ENCODE data around the gene DPF1.
"Not testable (repeated sequence)": the region's sequence is repeated elsewhere in the genome, so short reads cannot be mapped to it uniquely, and the experiment has no call there.

The DPF1 gene

DNA sequence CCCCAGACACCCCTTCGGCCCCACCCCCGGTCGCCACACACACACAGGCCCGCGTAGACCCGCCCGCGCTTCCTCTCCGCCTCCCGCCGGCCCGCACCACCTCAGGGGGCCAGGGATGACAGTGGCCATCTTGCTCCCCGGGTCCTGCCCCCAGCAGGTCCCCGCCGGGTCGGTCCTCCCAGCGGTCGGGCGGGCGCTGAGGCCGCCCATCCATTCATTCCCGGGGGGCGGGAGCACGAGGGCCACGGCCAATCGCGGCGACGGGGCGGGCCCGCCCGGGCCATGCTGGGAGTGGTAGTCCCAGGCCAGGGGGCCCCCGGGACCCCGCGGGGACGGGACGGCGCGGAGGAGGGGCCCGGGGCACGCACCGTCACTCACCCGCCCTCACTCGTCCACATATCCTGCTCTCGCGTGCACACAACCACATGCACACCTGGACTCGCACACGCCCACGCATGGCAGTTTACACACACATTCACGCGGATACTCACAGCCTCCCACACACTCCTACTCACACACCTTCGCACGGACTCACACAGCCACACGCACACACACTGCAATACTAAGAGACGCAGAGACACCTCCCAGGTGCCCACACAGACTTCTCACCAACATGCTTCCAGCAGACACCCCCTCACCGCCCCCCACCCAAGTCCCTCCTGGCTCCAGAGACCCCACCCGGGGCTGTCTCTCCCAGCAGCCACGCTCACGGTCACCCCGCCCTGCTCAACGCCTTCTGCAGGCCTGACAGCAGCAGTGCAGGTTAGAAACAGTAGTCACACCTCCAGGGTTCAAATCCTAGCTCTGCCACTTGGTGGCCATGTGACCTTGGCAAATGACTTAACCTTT, at the start of gene DPF1:
Gene DPF1, minus strand, starts transcription at position 209 of the 849 bp plus-strand sequence. Its CDS starts 80 bp downstream, at position 129.
- TF ChIP-seq GATA1 (IDR thresholded peaks at IDR 0.05; ENCODE audit: low read depth, low read length) (no peak), POLR2A (IDR thresholded peaks at IDR 0.05; ENCODE audit: low read length) (no peak)
- DNase-seq, result peak; percentile 57 to 69

DNA sequence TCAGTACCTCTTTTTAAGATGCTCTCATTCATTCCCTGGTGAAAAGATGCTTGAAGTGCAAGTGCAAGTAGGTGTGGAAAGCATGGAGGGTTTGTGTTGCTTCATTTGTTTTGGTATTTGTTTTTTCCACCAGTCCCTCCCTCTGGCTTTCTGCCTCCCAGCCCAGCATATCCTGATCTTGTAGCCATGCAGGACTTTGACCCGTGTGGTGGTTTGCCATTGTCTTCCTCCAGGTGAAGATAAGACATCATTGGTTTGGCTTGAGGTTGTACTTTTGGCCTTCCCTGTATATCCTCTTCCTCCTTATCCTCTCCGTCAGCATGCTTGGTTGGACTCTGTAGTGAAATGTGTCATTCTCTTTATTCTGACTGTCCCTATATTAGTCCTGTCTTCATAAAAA, 49.5 kb upstream of the DPF1 start:
- DNase-seq, result no peak
- TF ChIP-seq GATA1 (IDR thresholded peaks at IDR 0.05; ENCODE audit: low read depth, low read length) (no peak), POLR2A (IDR thresholded peaks at IDR 0.05; ENCODE audit: low read length) (no peak)

DNA sequence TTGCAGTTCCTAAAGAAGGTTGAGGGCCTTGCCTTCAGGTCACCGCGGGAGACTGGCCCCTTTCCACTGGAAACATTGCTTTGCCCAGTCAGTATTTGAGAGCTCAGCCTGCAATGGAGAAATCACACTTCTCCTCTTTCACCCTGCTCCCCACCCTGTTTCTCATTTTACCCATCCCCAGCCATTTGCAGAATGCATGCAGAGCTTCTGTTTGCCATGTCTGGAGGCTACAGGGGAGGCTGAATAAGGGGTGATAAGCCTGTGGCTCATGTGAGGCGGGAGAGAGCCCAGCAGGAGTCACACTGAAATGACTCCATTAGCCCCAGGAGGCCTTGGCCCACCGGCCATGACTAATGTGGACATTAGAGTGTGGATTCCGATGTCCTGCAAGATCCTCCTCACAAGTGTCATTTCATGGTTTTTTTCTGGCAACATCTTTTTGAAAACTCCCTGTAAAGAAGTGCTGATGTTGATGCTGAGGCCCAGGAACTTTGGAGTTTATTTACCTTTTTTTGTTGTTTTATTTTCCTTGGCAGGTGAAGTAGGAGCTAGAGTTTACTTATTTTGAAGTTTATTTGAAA, 46.7 kb upstream of the DPF1 start:
- peak; percentile 73 to 87 for DNase-seq
- TF ChIP-seq GATA1 (IDR thresholded peaks at IDR 0.05; ENCODE audit: low read depth, low read length) (no peak), POLR2A (IDR thresholded peaks at IDR 0.05; ENCODE audit: low read length) (no peak)

DNA sequence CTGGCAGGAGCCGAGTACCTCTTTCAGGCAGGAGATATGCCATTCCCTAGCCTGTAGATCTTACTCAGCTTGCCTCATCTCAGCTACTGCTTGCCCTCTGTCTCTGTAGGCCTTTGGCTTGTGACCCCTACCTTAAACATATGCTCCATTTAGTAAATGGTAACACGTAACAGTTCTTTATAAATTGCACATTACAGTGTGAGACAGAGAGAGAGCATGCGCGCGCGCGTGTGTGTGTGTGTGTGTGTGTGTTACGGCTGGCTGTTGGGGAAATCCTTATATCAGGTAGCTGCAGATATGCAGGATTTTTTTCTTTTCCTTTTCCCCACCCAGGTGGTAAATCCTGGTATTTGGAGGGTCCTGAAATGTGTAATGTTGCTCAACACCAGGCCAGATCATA, 44.5 kb upstream of the DPF1 start:
- DNase-seq, result peak; percentile 60 to 71
- TF ChIP-seq GATA1 (IDR thresholded peaks at IDR 0.05; ENCODE audit: low read depth, low read length), result no peak
- TF ChIP-seq POLR2A (IDR thresholded peaks at IDR 0.05; ENCODE audit: low read length), result no peak

DNA sequence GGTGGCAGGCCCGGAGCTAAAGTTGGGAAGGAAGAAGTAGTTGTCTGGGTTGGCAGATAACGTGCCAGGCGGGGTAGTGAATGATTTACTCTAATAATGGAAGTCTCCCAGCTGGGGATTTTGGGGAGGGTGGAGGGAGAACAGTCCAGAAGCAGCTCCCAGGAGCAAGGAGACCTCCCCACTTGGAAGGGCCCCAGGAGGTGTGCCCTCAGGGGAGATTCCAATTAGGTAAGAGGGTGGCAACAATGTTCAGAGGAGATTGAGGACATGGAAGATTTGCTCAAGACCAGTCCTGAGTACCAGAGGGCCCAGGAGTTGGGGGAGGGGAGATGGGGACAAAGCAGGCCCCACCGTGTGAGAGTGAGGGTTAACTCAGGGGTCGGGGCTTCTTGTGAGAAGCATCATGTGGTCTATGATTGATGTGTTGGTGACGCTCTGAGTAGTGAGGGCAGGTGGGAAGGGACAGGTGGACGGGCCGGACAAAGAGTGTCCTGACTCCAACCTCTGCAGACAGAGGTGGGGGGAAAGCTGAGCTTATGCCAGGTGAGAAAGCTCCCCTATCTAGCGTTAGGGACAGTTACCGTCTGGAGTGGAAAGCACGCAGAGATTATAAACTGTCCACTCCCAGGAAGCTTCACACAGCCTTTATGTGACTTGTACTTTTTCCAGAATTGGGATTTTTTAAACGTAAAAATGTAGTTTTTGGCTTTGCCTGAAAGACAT, 43.9 kb upstream of the DPF1 start:
- TF ChIP-seq GATA1 (IDR thresholded peaks at IDR 0.05; ENCODE audit: low read depth, low read length), result no peak
- TF ChIP-seq POLR2A (IDR thresholded peaks at IDR 0.05; ENCODE audit: low read length), result no peak
- no peak for DNase-seq

DNA sequence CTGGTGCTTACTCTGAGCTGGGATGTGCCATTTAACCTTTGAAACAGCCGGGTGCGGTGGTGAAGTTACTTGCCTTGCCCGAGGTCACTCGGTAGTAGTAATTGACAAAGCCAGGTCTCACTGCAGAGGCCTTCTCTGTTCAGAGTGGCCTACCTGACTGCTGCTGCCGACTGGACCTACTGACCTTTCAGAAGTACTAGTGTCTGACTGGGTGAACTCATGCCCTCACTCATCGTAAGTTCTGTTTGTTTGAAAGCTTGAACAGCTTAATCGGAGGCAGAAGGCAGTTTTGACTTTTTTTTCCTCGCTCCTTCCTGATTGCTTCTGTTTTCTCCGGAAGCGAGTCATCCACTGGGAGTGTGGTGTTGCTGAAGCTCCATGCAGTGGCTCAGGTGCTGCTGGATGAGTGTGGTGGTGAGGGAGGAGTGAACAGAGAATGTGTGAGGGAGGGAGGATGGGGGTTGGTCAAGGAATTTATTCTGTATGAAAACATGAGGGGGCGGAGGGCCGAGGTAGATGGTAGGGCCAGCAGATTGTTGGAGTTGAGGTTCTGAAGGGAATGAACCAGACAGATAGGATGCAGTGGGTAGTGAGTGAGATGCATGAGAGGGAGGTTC, 43.1 kb upstream of the DPF1 start:
- TF ChIP-seq GATA1 (IDR thresholded peaks at IDR 0.05; ENCODE audit: low read depth, low read length) (no peak), POLR2A (IDR thresholded peaks at IDR 0.05; ENCODE audit: low read length) (no peak)
- no peak for DNase-seq

DNA sequence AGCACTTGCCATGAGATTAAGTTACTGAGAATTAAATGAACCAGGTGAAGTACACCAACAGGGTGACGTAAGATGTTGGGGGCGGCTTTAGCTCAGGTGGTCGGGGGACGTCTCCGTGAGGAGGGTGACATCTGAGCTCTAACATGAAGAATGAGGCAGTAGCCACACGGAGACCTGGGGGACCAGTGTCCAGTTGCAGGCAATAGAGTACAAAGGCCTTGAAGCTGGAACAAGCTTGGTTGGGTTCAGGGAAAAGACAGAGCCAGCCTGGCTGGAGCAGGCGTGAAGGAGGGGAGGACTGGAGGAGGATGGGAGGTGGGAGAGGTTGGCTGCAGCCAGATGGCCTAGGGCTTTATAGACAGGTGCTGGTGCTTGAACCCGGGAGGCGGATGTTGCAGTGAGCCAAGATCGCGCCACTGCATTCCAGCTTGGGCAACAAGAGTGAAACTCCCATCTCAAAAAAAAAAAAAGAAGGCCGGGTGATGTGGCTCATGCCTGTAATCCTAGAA, 42.0 kb upstream of the DPF1 start:
- no peak for DNase-seq
- TF ChIP-seq POLR2A (IDR thresholded peaks at IDR 0.05; ENCODE audit: low read length), result no peak
- no peak for TF ChIP-seq GATA1 (IDR thresholded peaks at IDR 0.05; ENCODE audit: low read depth, low read length)

DNA sequence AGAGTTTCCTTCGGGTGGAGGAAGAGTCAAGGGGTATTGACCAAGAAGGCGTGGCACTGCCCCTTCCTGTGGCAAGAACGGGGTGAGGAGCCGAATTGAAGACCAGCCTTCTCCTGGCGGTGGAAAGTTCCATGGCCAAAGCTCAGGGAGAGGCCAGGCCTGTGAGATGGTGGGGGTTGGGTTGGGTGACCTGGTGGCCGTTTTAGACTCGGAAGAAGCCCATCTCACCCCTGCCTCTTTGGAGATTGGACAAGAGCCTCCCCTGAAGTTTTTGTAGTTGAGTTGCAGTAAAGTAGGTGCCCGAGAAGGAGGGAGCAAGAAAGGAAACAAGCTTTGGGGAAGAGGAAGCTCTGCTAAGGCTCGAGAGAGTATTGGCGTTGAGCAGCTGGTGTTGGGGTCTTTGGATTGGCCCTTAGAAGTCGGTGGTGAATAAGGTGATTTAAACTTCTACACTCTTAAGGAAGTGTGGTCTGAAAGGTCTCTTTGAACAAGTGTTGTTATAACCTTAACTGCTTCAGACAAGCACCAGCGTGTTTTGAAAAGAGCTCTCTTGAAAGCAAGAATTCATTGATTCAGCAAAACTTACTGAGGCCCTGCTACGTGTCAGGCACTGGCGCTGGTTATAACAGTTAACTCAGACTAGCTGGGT, 41.3 kb upstream of the DPF1 start:
- peak; percentile 61 to 63 for DNase-seq

DNA sequence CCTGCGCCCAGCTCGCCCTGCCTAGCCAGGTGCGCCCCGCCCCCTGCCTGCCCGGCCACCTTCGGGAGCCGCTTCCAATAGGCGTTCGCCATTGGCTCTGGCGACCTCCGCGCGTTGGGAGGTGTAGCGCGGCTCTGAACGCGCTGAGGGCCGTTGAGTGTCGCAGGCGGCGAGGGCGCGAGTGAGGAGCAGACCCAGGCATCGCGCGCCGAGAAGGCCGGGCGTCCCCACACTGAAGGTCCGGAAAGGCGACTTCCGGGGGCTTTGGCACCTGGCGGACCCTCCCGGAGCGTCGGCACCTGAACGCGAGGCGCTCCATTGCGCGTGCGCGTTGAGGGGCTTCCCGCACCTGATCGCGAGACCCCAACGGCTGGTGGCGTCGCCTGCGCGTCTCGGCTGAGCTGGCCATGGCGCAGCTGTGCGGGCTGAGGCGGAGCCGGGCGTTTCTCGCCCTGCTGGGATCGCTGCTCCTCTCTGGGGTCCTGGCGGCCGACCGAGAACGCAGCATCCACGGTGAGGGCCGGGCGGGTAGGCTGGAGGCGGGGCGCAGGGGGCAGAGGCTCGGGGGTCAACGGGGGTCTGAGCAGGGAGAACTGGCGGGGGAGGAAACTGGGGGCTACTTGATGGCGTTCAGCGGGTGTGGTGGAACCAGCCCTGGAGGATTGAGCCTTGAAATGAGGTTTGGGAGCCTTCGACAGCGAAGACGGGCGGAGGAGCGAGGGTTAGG, 40.6 kb upstream of the DPF1 start, which contains the start of gene SPINT2:
Gene SPINT2, plus strand, starts transcription at position 88 of the 727 bp plus-strand sequence. Its CDS starts 320 bp downstream, at position 408.
- peak; percentile 80 to 83 for DNase-seq
- TF ChIP-seq POLR2A (IDR thresholded peaks at IDR 0.05; ENCODE audit: low read length) (peak; percentile 74), GATA1 (IDR thresholded peaks at IDR 0.05; ENCODE audit: low read depth, low read length) (no peak)

More for the DNA sequence above, 41.3 kb upstream of the DPF1 start:
- no peak for TF ChIP-seq POLR2A (IDR thresholded peaks at IDR 0.05; ENCODE audit: low read length)
- TF ChIP-seq GATA1 (IDR thresholded peaks at IDR 0.05; ENCODE audit: low read depth, low read length), result no peak

DNA sequence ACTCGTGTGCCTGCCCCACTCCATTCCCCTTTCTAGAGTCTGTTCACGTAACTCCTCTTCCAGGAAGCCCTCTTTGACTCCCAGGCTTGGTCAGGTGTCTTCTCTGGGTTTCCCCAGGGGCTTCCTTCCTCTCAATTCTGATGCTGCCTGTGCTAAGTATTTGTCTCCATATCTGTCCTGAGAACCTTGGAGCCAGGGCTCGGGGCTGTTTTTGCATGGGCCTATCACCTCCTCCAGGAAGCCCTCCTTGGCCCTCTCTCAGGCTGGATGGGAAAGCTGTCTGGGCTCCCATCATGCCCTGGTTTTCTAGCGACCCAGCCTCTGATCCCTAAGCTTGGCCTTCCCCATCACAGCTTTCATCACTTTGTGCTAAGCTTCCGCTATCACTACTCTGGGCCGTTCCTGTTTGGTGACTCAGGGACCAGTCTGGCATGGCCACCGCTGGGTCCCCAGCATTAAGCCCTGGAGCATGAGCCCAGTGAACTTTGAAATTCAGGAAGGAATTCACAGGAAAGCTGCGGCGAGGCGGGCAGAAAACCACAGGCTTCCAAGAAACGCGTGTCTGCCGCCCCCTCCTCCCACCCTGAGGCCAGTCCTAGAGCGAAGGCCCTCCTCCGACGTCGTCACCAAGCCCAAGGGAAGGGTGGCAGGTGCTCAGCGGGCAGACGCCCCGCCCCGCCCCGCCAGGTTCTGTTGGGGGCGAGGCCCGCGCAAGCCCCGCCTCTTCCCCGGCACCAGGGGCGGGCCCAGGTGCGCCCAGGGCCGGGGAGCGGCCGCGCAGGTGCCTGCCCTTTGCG, 39.9 kb upstream of the DPF1 start:
- TF ChIP-seq POLR2A (IDR thresholded peaks at IDR 0.05; ENCODE audit: low read length) (no peak), GATA1 (IDR thresholded peaks at IDR 0.05; ENCODE audit: low read depth, low read length) (no peak)
- peak in 1 of 2 experiments; percentile 83 for DNase-seq

DNA sequence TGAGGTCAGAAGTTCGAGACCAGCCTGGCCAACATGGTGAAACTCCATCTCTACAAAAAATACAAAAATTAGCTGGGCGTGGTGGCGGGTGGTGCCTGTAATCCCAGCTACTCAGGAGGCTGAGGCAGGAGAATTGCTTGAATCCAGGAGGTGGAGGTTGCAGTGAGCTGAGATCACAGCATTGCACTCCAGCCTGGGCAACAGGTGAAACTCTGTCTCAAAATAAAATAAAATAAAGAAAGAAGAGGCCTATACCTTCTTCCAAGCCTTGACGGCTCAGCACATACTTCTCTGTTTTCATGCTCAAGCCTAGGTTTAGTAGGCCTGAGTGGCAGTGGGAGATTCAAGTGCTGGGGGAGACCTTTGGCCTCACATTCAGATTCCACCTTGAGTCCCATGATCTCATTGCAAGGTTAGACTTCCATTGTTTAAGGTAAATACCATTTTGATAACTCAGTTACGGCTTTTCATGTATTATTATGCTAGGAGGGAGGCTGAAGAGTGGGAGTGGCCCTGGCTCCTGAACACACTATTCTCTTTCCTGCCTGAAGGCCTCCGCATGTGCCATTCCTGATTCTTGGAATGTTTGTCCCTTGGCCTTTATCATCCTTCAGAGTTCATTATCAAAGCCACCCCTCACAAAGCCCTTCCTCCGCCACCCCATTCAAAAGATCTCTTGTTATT, 38.7 kb upstream of the DPF1 start:
- TF ChIP-seq GATA1 (IDR thresholded peaks at IDR 0.05; ENCODE audit: low read depth, low read length), result no peak
- no peak for TF ChIP-seq POLR2A (IDR thresholded peaks at IDR 0.05; ENCODE audit: low read length)
- DNase-seq, result no peak

DNA sequence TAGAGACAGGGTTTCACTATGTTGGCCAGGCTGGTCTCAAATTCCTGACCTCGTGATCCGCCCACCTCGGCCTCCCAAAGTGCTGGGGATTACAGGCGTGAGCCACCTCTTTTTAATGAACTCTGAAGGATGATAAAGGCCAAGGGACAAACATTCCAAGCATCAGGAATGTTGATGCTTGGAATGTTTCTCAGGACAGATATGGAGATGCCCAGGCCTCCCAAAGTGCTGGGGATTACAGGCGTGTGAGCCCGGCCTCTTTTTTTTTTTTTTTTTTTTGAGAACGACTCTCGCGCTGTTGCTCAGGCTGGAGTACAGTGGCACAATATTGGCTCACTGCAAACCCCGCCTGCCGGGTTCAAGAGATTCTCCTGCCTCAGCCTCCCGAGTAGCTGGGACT, 37.9 kb upstream of the DPF1 start:
- not testable (repeated sequence) for DNase-seq

Measured in erythroblast (primary cell).